ENCODE measurements around the gene NDUFAF7. TPM values are rescaled to one million over a fixed set of nuclear protein-coding genes. Genes with fewer than 3 reads are reported as not detected.
"Not testable (repeated sequence)": the region's sequence is repeated elsewhere in the genome, so short reads cannot be mapped to it uniquely, and the experiment has no call there.

NDUFAF7 gene, protein sequence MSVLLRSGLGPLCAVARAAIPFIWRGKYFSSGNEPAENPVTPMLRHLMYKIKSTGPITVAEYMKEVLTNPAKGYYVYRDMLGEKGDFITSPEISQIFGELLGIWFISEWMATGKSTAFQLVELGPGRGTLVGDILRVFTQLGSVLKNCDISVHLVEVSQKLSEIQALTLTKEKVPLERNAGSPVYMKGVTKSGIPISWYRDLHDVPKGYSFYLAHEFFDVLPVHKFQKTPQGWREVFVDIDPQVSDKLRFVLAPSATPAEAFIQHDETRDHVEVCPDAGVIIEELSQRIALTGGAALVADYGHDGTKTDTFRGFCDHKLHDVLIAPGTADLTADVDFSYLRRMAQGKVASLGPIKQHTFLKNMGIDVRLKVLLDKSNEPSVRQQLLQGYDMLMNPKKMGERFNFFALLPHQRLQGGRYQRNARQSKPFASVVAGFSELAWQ
- 21.4 and 23.9 TPM in 2 replicates for total RNA-seq (2014; rRNA removed; shearing (Covaris generic))

DNA sequence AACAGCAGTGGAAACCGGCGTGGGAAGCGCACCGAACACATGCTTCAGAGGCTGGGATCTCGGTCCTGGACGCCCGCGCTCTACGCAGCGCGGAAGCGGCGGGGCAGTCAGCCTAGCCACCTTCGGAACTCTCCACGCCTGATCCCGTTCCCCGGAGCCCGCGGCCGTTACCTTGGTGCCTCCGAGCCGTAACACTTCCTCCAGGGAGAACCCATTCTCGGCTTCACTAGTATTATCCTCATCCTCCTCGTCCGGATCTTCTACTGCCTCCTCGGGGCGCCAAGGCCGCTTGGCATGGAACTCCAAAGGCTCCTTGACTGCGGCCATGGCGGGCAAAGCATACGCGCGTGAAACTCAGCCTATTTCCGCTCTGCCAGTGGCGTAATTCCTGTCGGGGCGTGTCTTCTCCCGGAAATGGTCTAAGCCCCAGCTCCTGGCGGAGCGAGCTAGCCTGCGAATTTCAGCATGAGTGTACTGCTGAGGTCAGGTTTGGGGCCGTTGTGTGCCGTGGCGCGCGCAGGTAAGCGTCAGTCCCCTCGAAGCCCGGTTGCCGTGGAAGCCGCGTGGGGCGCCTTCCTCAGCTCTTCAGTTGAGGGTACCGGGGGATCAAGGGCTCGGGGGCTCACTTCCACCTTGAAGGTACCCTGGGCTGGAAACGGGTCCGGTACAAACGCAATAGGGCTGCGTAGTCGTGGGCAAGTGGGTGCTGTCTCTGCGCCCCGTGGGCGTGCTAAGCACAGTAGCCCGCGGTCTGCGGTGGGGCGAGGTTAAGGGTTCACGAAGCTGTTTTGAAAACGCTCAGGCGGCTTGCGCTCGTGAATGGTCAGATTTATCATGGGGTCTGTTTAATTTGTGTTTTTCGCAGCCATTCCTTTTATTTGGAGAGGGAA lies at the start of gene NDUFAF7, which contains the start of gene CEBPZ:
TSS of gene NDUFAF7 (plus strand) at position 418 of the 890 bp plus-strand sequence. CDS start at position 466, 48 bp downstream.
TSS of gene CEBPZ (minus strand) at position 356 of the 890 bp plus-strand sequence. CDS start at position 327, 29 bp downstream.
- peak; percentile 90 for DNase-seq (ENCODE audit: low read depth)

- DNase-seq (ENCODE audit: low read depth), result peak; percentile 63
These were observed 49.5 kb upstream of the NDUFAF7 start for GRCh38 chr2:37181726-37182684.

DNA sequence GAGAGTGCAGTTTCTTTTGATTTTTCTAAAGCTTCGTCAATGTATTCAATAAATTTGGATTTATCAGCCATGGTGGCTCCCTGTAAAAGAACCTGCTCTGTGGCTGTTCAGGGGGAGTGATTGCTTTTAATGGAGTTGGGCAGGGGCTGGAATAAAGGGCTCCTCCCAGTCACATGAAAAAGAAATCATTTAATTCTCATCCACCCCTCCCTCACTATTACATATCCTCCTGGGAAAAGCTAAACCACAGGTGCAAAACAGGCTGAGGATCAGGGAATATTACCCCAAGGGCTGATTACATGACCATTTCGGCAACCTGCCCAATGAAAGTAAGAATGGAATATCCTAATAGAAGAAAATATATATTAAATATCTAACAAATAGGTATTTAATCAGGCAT lies 42.9 kb upstream of the NDUFAF7 start, which contains the start of gene SULT6B1:
TSS of gene SULT6B1 (minus strand) at position 101 of the 400 bp plus-strand sequence. CDS start at position 71, 30 bp downstream.
- no peak for DNase-seq (ENCODE audit: low read depth)

GRCh38 chr2:37189452-37190153 lies 41.9 kb upstream of the NDUFAF7 start:
- peak; percentile 86 for DNase-seq (ENCODE audit: low read depth)

DNA sequence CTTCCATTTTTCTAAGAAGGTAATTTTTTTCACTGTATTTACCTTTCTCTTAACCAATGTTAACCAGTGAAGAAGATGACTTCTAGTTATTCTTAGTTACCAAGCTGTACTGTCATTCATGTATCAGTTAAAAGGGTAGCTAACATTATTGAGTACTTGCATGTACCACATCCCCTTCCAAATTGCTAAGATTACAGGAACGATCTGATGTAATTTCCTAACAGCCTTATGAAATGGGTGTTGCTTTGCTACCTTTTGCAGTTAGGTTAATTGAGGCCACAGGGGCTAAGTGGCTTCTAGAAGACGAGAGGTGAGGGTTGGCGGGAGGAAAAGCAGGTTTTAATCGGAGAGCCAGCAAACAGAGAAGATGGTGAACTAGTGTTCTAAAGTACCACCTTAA lies 41.2 kb upstream of the NDUFAF7 start:
- DNase-seq (ENCODE audit: low read depth), result no peak

GRCh38 chr2:37191253-37191652 lies 40.2 kb upstream of the NDUFAF7 start:
- DNase-seq (ENCODE audit: low read depth), result no peak

DNA sequence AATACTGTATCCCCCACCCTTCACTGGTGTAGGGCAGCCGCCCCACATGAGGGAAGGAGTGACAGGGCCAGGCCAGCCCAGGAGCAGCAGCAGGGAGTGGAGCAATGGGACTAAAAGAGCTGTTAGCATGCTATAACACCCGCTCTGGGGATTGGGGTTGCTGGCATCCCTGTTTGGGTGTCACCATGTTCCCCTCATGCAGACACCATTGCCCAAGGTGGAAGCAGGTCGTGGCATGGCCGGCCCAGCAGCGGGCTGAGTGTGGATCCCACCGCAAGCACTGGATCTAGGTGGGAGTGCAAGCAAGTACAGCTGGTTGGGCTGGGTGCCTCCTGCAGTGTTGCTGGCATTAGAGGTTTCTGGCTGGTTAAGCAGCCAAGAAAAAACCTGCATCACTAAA lies 39.7 kb upstream of the NDUFAF7 start:
- no peak for DNase-seq (ENCODE audit: low read depth)

DNA sequence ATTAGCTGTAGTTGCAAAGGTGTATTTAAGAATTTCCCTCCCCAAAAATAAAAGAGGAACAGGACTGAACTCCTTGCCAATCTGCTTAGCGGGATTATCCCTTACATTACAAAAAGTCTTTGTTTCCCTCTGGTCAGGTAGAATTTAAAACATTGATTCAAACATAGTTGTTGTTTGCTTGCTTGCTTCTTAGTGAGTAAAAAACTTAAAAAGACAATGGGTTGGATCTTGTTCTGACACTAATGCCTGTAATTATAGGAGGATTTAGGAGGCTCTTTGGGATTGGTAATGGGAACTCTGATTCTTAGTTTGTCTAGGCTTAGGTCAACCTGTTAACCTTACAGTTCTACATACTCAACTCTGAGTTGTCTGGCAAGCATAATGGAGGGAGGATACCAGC lies 38.9 kb upstream of the NDUFAF7 start:
- no peak for DNase-seq (ENCODE audit: low read depth)

DNA sequence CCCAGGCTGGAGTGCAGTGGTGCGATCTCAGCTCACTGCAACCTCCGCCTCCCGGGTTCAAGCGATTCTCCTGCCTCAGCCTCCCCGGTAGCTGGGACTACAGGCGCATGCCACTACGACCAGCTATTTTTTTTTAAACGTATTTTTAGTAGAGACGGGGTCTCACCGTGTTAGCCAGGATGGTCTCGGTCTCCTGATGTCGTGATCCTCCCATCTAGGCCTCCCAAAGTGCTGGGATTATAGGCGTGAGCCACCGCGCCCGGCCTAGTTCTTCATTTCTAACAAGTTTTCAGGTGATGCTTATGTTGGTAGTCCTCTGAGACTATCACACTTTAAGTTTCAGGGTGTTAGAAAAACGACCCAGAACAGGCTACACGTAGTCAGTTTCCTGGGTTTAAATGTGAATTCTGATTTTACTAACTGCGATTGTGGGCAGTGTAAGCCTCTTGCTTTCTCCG lies 35.6 kb upstream of the NDUFAF7 start:
- DNase-seq (ENCODE audit: low read depth), result not testable (repeated sequence)

DNA sequence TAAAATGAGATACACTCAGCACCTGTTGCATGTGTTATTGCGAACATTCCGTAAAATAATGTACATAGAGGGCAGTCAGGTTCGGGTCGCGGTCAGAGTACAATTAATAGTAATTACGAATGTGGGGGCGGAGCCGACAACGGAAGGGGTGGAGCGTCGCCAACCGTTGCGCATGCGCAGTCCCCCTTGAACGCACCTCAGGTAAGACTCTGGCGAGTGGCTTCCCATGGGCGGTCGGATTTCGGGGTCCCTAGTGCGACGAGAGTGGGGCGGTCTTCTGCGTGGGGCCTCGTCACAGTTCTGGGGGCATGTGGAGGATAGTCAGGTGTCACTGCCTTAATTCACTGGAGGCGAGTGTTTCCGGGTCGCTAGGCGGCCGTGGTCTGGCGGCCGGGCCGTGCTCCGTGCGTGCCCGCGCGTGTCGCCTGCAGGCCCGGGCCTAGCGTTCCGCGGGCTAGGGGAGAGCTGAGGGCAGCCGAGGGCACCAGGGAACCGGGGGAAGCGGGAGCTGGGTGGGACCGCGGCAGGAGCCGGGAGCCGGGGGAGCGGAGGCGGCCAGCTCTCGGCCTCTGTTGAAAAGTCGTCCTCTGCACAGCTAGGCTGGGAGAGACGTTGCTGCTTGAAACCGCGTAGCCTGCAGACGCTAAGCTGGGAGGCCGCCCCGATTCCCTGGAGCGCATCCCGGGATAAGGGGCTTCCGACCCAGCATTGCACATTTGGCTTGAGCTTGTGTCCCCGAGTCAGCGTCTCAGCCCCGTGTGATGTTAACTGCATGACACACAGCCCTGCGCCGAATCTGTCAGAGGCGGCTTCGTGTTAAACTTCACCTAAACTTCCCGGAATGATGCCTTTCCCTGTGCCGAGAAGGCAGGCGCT lies 34.9 kb upstream of the NDUFAF7 start, which contains the start of gene CEBPZOS:
TSS of gene CEBPZOS (plus strand) at position 177 of the 876 bp plus-strand sequence. CDS start 3,209 bp downstream, outside the sequence.
- peak; percentile 72 for DNase-seq (ENCODE audit: low read depth)

DNA sequence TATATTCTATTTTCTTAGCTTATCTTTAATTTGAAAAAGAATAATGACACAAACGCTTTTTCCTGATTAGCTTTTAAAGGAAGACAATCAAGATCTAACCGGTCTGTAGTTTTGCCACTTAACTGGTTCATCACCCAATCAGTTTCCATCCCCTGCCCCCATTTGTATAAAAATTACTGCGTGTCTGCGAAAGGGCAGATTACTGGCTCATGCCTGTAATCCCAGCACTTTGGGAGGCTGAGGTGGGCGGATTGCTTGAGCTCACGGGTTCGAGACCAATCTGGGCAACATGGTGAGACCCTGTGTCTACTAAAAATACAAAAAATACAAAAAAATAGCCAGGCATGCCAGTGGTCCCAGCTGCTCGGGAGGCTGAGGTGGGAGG lies 32.8 kb upstream of the NDUFAF7 start:
- DNase-seq (ENCODE audit: low read depth), result no peak

- no peak for DNase-seq (ENCODE audit: low read depth)
These were observed 30.2 kb upstream of the NDUFAF7 start for GRCh38 chr2:37201208-37201607.

DNA sequence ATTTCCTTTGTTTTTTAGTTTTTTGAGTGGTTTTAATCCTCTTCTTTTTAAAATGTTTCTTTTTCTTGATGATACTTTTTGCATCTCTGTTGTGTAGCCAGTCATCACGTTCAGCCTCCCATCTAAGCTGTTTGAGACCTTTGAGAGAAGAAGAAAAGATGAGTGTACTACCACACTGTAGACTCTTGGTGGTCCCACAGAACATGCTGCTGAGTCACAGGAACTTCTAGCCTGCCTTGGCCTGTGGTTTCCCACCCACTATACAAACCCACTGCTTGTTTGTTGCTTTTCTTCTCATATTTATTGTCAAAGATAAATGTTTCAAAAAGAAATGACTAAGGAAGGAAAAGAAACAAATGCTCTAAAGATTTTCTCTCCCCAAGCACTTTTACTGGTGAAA lies 29.7 kb upstream of the NDUFAF7 start:
- peak; percentile 45 for DNase-seq (ENCODE audit: low read depth)

DNA sequence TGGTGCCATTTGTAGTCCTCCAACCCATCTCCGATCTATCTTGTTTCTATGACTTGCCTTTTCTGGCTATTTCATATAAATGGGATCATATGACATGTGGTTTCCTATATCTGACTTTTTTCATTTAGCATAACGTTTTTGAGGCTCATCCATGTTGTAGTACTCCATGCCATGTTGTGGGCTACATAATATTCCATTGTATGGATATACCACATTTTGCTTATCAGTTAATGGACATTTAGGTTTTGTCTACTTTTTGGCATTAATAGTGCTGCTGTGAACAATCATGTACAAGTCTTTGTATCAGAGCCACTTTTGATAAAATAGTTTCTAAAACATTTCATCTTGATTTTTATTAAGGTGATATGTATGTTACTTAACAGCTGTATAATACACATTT lies 27.8 kb upstream of the NDUFAF7 start:
- DNase-seq (ENCODE audit: low read depth), result no peak

GRCh38 chr2:37205071-37205661 lies 26.3 kb upstream of the NDUFAF7 start:
- DNase-seq (ENCODE audit: low read depth), result not testable (repeated sequence)

GRCh38 chr2:37205689-37206341 lies 25.6 kb upstream of the NDUFAF7 start:
- no peak for DNase-seq (ENCODE audit: low read depth)

DNA sequence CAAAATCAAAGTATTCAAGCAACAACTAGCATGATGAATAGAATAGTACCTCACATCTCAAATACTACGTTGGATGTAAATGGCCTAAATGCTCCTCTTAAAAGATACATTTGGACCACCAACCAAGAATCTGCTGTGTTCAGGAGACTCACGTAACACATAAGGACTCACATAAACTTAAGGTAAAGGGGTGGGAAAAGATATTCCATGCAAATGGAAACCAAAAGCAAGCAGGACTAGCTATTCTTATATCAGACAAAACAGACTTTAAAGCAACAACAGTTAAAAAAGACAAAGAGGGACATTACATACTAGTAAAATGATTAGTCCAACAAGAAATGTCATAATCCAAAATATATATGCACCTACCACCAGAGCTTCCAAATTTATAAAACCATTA lies 24.7 kb upstream of the NDUFAF7 start:
- not testable (repeated sequence) for DNase-seq (ENCODE audit: low read depth)

DNA sequence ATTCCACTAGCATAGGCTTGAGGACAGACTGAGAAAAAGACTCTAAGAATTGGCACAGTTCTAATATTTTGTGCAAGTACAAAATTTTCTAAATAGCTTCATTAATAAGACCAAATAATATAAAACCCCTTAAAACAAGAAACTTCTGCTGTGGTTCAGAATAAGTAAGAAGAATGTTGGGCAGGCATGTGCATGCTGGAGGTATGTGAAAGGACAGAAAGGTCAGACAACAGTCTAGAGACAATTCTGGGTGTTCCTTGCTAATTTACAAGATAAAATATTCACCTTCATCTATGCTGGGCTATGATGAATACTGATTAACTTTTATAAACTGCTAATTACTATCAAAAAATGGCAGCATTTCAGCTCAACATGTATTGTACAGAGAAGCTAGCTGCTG lies 20.2 kb upstream of the NDUFAF7 start:
- DNase-seq (ENCODE audit: low read depth), result no peak

All from RPMI7951 (cell line).